Right cardiac atrium (tissue), 5 donors: ENCODE data around the gene FAM20B. TPM values are rescaled to one million over a fixed set of nuclear protein-coding genes. Genes with fewer than 3 reads are reported as not detected.

ENCODE experiments used
- ATAC-seq, 2 donors: fragments of 200-7000 bp; cut with Tn5 transposase; one replicate each; pipeline versions ENCODE4 v1.8.0 to v1.9.1; 2020; ENCODE audit warnings: moderate library complexity in 2 of 2, mild to moderate bottlenecking in 1 of 2
- DNase-seq, 3 donors: peaks; one replicate each; pipeline ENCODE4 v3.0.0-alpha.2; 2020
- H3K27ac ChIP-seq: one replicate; pipeline ENCODE4 v1.5.1; 2013; ENCODE audit warnings: mild to moderate bottlenecking, low read length, control low read depth, moderate library complexity
- H3K27me3 ChIP-seq: one replicate; pipeline ENCODE4 v1.6.1; 2013; ENCODE audit not compliant: control insufficient read depth, insufficient read depth
- H3K4me1 ChIP-seq: one replicate; pipeline ENCODE4 v1.6.1; 2013; ENCODE audit warnings: low read length; ENCODE audit not compliant: control insufficient read depth, insufficient read depth
- H3K4me3 ChIP-seq: one replicate; pipeline ENCODE4 v1.5.1; 2013; ENCODE audit warnings: low read length, control low read depth
- H3K9me3 ChIP-seq: one replicate; pipeline ENCODE4 v1.6.1; 2013; ENCODE audit warnings: low read length; ENCODE audit not compliant: control insufficient read depth
- WGBS: extraction: QIAGEN DNeasy Blood & Tissue Kit; methylation state at CpG from one replicate; pipeline ENCODE4 v1.1.7; 2013; 5-methylcytosine and 5-hydroxymethylcytosine counted together
- intact Hi-C, 4 donors: fragments of 100-400 bp; cut with DNase I; formaldehyde crosslinking; loops; one replicate each; pipeline versions ENCODE4 v1.11.0 to v1.14.0; 2022 to 2023
- polyA plus RNA-seq: library from polyadenylated mRNA; stranded (reverse); fragments of 200-250 nt; gene quantifications from one replicate; pipeline ENCODE4 v1.2.3, GENCODE V29; 2013
- total RNA-seq, 4 donors: library from RNA; stranded (reverse); fragmentation: NEBNext Ultra II Directional; extraction: Animal tissue kit (Norgen Biotek cat#: 25700); gene quantifications; one replicate each; pipeline ENCODE4 v1.2.1, GENCODE V29; 2021
- donor health status: healthy with polysubstance abuse.
- donor health status: DM: no; HTN: yes; CAD: no.
- donor health status: DM: no; HTN: no; CAD: no.
- donor health status: DM: no; HTN: yes; CAD: no; lungs with severe emphysema.
- donor health status: DM: yes; HTN: yes; CAD: no.

Gene FAM20B
- total and polyA plus RNA-seq, 5 donors = 24.2 to 81.3 (median 61.7) TPM

GRCh38 chr1:179081687-179082332 is 56.1 kb downstream of the FAM20B start, which contains the start of gene TOR3A:
Gene TOR3A, plus strand, starts transcription at chr1:179082070. Its CDS starts 59 bp downstream, at chr1:179082129.
- DNase-seq (peak; percentile 93 to 97 (median 97)), ATAC-seq (peak; percentile 98 to 99)
- intact Hi-C loops = loop anchor here in 3 of 4 donors (5.0 to 10.0 kb wide), 2 partner anchors 113 to 285 kb away; partner anchors contain the start of gene AXDND1 (in 3 of the 3)
- Histone ChIP-seq H3K27ac (peak within 1 kb of the TSS; percentile 42), H3K4me1 (peaks cover 4% of the 10 kb centered on the region), H3K27me3 (no peaks in the 10 kb centered on the region), H3K4me3 (peak within 1 kb of the TSS; percentile 60), H3K9me3 (no peaks in the 10 kb centered on the region)
- under 1% methylated on average over 51 of the region's 51 CpGs for WGBS

- intact Hi-C loops = loop anchor here in 3 of 4 donors (5.0 to 10.0 kb wide), 2 partner anchors 112 to 285 kb away; partner anchors contain the start of gene AXDND1 (in 3 of the 3)
- peak; percentile 41 to 72 (median 68) for DNase-seq
- Histone ChIP-seq H3K27me3 (no peaks in the 10 kb centered on the region), H3K4me1 (peaks cover 4% of the 10 kb centered on the region), H3K27ac (peak overlapping the region; percentile 42), H3K9me3 (no peaks in the 10 kb centered on the region), H3K4me3 (peak overlapping the region; percentile 60)
- peak; percentile 61 to 70 for ATAC-seq
- under 1% methylated on average over 52 of the region's 52 CpGs for WGBS
Measured at GRCh38 chr1:179082333-179082998, 56.8 kb downstream of the FAM20B start.

GRCh38 chr1:179082999-179083335 is 57.3 kb downstream of the FAM20B start:
- Histone ChIP-seq H3K27me3 (no peaks in the 10 kb centered on the region), H3K9me3 (no peaks in the 10 kb centered on the region), H3K27ac (no peak overlapping the region), H3K4me1 (peaks cover 4% of the 10 kb centered on the region), H3K4me3 (peak overlapping the region; percentile 60)
- WGBS = 11% methylated on average over 3 of the region's 3 CpGs
- intact Hi-C loops = loop anchor here in 3 of 4 donors (5.0 to 10.0 kb wide), 2 partner anchors 112 to 284 kb away; partner anchors contain the start of gene AXDND1 (in 3 of the 3)
- DNase-seq = no peak
- ATAC-seq = no peak

GRCh38 chr1:179083533-179083932 is 57.8 kb downstream of the FAM20B start:
- DNase-seq (no peak), ATAC-seq (no peak)
- Histone ChIP-seq H3K27me3 (no peaks in the 10 kb centered on the region), H3K4me3 (no peak overlapping the region), H3K9me3 (no peaks in the 10 kb centered on the region), H3K27ac (no peak overlapping the region), H3K4me1 (peaks cover 4% of the 10 kb centered on the region)
- 85% methylated on average over 8 of the region's 8 CpGs for WGBS
- intact Hi-C loops = loop anchor here in 3 of 4 donors (5.0 to 10.0 kb wide), 2 partner anchors 111 to 284 kb away; partner anchors contain the start of gene AXDND1 (in 3 of the 3)

- Histone ChIP-seq H3K4me1 (peaks cover 11% of the 10 kb centered on the region), H3K4me3 (no peak overlapping the region), H3K27me3 (no peaks in the 10 kb centered on the region), H3K27ac (no peak overlapping the region), H3K9me3 (no peaks in the 10 kb centered on the region)
- intact Hi-C loops = loop anchor here in 1 of 4 donors (10.0 kb wide), 1 partner anchor 107 kb away; no protein-coding TSS in a partner anchor
- ATAC-seq = no peak
- WGBS = 67% methylated on average over 11 of the region's 11 CpGs
- no peak for DNase-seq
Measured at GRCh38 chr1:179087665-179088064, 62.0 kb downstream of the FAM20B start.

GRCh38 chr1:179089827-179090482 is 64.3 kb downstream of the FAM20B start:
- Histone ChIP-seq H3K4me3 (no peak overlapping the region), H3K27me3 (no peaks in the 10 kb centered on the region), H3K9me3 (no peaks in the 10 kb centered on the region), H3K4me1 (peaks cover 7% of the 10 kb centered on the region), H3K27ac (peak overlapping the region; percentile 9)
- intact Hi-C loops = loop anchor here in 1 of 4 donors (10.0 kb wide), 1 partner anchor 105 kb away; no protein-coding TSS in a partner anchor
- DNase-seq (peak in 1 of 3 donors; percentile 41), ATAC-seq (no peak)
- WGBS = 80% methylated on average over 16 of the region's 16 CpGs

GRCh38 chr1:179090522-179090921 is 64.8 kb downstream of the FAM20B start:
- WGBS = 71% methylated on average over 8 of the region's 8 CpGs
- intact Hi-C loops = no loop called here
- peaks cover 7% of the 10 kb centered on the region for H3K4me1 ChIP-seq
- ATAC-seq = peak; percentile 11 to 27
- H3K27me3 ChIP-seq = no peaks in the 10 kb centered on the region
- peak in 1 of 3 donors; percentile 53 for DNase-seq
- no peaks in the 10 kb centered on the region for H3K9me3 ChIP-seq
- H3K4me3 ChIP-seq = no peak overlapping the region
- peak overlapping the region; percentile 63 for H3K27ac ChIP-seq

GRCh38 chr1:179090923-179091322 is 65.2 kb downstream of the FAM20B start:
- Histone ChIP-seq H3K4me3 (no peak overlapping the region), H3K9me3 (no peaks in the 10 kb centered on the region), H3K4me1 (peaks cover 7% of the 10 kb centered on the region), H3K27me3 (no peaks in the 10 kb centered on the region), H3K27ac (peak overlapping the region; percentile 63)
- WGBS = 89% methylated on average over 4 of the region's 4 CpGs
- intact Hi-C loops = no loop called here
- ATAC-seq (no peak), DNase-seq (no peak)

GRCh38 chr1:179091691-179092165 is 66.0 kb downstream of the FAM20B start:
- intact Hi-C loops = no loop called here
- no peaks in the 10 kb centered on the region for H3K27me3 ChIP-seq
- WGBS = 35% methylated on average over 5 of the region's 5 CpGs
- no peak overlapping the region for H3K4me3 ChIP-seq
- peak overlapping the region; percentile 39 for H3K27ac ChIP-seq
- ATAC-seq (peak; percentile 66 to 71), DNase-seq (peak; percentile 75 to 82 (median 79))
- H3K9me3 ChIP-seq = no peaks in the 10 kb centered on the region
- H3K4me1 ChIP-seq = peaks cover 7% of the 10 kb centered on the region

GRCh38 chr1:179092896-179093461 is 67.3 kb downstream of the FAM20B start:
- WGBS = 82% methylated on average over 9 of the region's 9 CpGs
- no peak for ATAC-seq
- Histone ChIP-seq H3K4me1 (peaks cover 7% of the 10 kb centered on the region), H3K4me3 (no peak overlapping the region), H3K9me3 (no peaks in the 10 kb centered on the region), H3K27me3 (no peaks in the 10 kb centered on the region), H3K27ac (no peak overlapping the region)
- intact Hi-C loops = no loop called here
- DNase-seq = no peak
